Prostate gland (tissue), 2 donors: ENCODE data around the gene PRSS48. TPM values are rescaled to one million over a fixed set of nuclear protein-coding genes. Genes with fewer than 3 reads are reported as not detected.

Experiments
- DNase-seq: peaks from one replicate; pipeline ENCODE4 v3.0.0-alpha.2; 2019; ENCODE audit warnings: low spot score
- H3K27ac ChIP-seq, 2 donors: fragments of 200-600 bp; sonication (generic); 2 replicates each; pipeline ENCODE4 v1.5.1; 2017 to 2019
- H3K27me3 ChIP-seq: fragments of 200-600 bp; sonication (generic); replicated peaks from 2 replicates; pipeline ENCODE4 v1.5.1; 2019; ENCODE audit not compliant: insufficient read depth
- H3K36me3 ChIP-seq, 2 donors: fragments of 200-600 bp; sonication (generic); 1 replicate in 1 of 2; 2 replicates in 1 of 2; pipeline versions ENCODE4 v1.5.1 to v1.8.1; 2017 to 2019
- H3K4me1 ChIP-seq: fragments of 200-600 bp; sonication (generic); replicated peaks from 2 replicates; pipeline ENCODE4 v1.5.1; 2019
- H3K4me3 ChIP-seq, 2 donors: fragments of 200-600 bp; sonication (generic); 2 replicates each; pipeline ENCODE4 v1.5.1; 2017 to 2019
- H3K9me3 ChIP-seq: fragments of 200-600 bp; sonication (generic); 2 replicates; pipeline ENCODE4 v1.5.1; 2017
- CTCF ChIP-seq, 4 experiments: fragments of 200-600 bp in 2 of 4; fragments of 450-650 bp in 2 of 4; sonication (generic) in 2 of 4; IDR thresholded peaks; 1 replicate in 3 of 4; 2 replicates in 1 of 4; pipeline ENCODE4 v1.5.1; 2016 to 2019; ENCODE audit warnings: antibody characterized with exemption in 4 of 4, mild to moderate bottlenecking in 2 of 4, moderate library complexity in 2 of 4
- POLR2A ChIP-seq: fragments of 450-650 bp; IDR thresholded peaks from one replicate; pipeline ENCODE4 v1.6.1; 2016; ENCODE audit warnings: antibody characterized with exemption, mild to moderate bottlenecking
- POLR2AphosphoS5 ChIP-seq: sonication (generic); formaldehyde crosslinking; IDR thresholded peaks from one replicate; pipeline ENCODE4 v1.6.1; 2017; ENCODE audit warnings: antibody characterized with exemption
- WGBS: methylation state at CpG from one replicate; pipeline ENCODE4 v1.1.5; 2018; 5-methylcytosine and 5-hydroxymethylcytosine counted together
- intact Hi-C: fragments of 100-400 bp; cut with DNase I; formaldehyde crosslinking; loops from one replicate; pipeline ENCODE4 v1.14.2; 2022
- total RNA-seq, 2 donors: library from RNA; depleted of rRNA; stranded (reverse); fragments of >200 nt; gene quantifications; one replicate each; pipeline ENCODE4 v1.1.0, GENCODE V29; 2016

The PRSS48 gene
- total RNA-seq, 2 donors from 2014 or later, result not detected

GRCh38 chr4:151239608-151240007, 37.4 kb upstream of the PRSS48 start:
- no peaks in the 10 kb centered on the region for H3K36me3 ChIP-seq
- 96% methylated on average over 3 of the region's 3 CpGs for WGBS
- no peak for DNase-seq
- no peaks in the 10 kb centered on the region for H3K4me1 ChIP-seq
- intact Hi-C loops, result loop anchor here (5.0 kb wide), 1 partner anchor 123 kb away; no protein-coding TSS in a partner anchor
- no peak overlapping the region for H3K27ac ChIP-seq
- no peaks in the 10 kb centered on the region for H3K27me3 ChIP-seq
- H3K4me3 ChIP-seq, result no peak overlapping the region
- TF ChIP-seq POLR2A (no peak), CTCF (IDR thresholded peaks at IDR 0.05) (no peak)
- no peaks in the 10 kb centered on the region for H3K9me3 ChIP-seq

GRCh38 chr4:151242305-151242704, 34.7 kb upstream of the PRSS48 start:
- H3K27ac ChIP-seq, result no peak overlapping the region
- no peak for TF ChIP-seq POLR2A
- no peak for TF ChIP-seq POLR2AphosphoS5
- no peak for TF ChIP-seq CTCF (IDR thresholded peaks at IDR 0.05)
- no peaks in the 10 kb centered on the region for H3K36me3 ChIP-seq
- H3K4me1 ChIP-seq, result no peaks in the 10 kb centered on the region
- DNase-seq, result no peak
- H3K4me3 ChIP-seq, result no peak overlapping the region
- H3K9me3 ChIP-seq, result no peaks in the 10 kb centered on the region
- 88% methylated on average over 2 of the region's 2 CpGs for WGBS
- intact Hi-C loops, result loop anchor here (5.0 kb wide), 1 partner anchor 120 kb away; no protein-coding TSS in a partner anchor
- H3K27me3 ChIP-seq, result no peaks in the 10 kb centered on the region

GRCh38 chr4:151246742-151247141, 30.2 kb upstream of the PRSS48 start:
- Histone ChIP-seq H3K36me3 (no peaks in the 10 kb centered on the region), H3K27ac (no peak overlapping the region), H3K9me3 (no peaks in the 10 kb centered on the region), H3K27me3 (no peaks in the 10 kb centered on the region), H3K4me1 (no peaks in the 10 kb centered on the region), H3K4me3 (no peak overlapping the region)
- TF ChIP-seq CTCF (IDR thresholded peaks at IDR 0.05) (no peak), POLR2AphosphoS5 (no peak), POLR2A (no peak)
- no peak for DNase-seq
- 78% methylated on average over 2 of the region's 2 CpGs for WGBS
- intact Hi-C loops, result no loop called here

GRCh38 chr4:151247395-151247794, 29.6 kb upstream of the PRSS48 start:
- WGBS, result 95% methylated on average over 2 of the region's 2 CpGs
- no peak for DNase-seq
- Histone ChIP-seq H3K4me3 (no peak overlapping the region), H3K36me3 (no peaks in the 10 kb centered on the region), H3K4me1 (no peaks in the 10 kb centered on the region), H3K27me3 (no peaks in the 10 kb centered on the region), H3K9me3 (no peaks in the 10 kb centered on the region), H3K27ac (no peak overlapping the region)
- intact Hi-C loops, result no loop called here
- TF ChIP-seq POLR2AphosphoS5 (no peak), CTCF (IDR thresholded peaks at IDR 0.05) (no peak), POLR2A (no peak)

GRCh38 chr4:151248519-151248918, 28.4 kb upstream of the PRSS48 start:
- H3K4me3 ChIP-seq, result no peak overlapping the region
- WGBS, result 97% methylated on average over 2 of the region's 2 CpGs
- H3K4me1 ChIP-seq, result no peaks in the 10 kb centered on the region
- intact Hi-C loops, result no loop called here
- H3K36me3 ChIP-seq, result no peaks in the 10 kb centered on the region
- H3K27me3 ChIP-seq, result no peaks in the 10 kb centered on the region
- no peak overlapping the region for H3K27ac ChIP-seq
- H3K9me3 ChIP-seq, result no peaks in the 10 kb centered on the region
- no peak for DNase-seq
- TF ChIP-seq POLR2AphosphoS5 (no peak), POLR2A (no peak), CTCF (IDR thresholded peaks at IDR 0.05) (no peak)
